PC-9 (cell line): ENCODE results near the gene PTPRT. TPM values are rescaled to one million over a fixed set of nuclear protein-coding genes. Genes with fewer than 3 reads are reported as not detected.

Experiments used
- BruUV-seq: library from RNA; stranded (reverse); fragments of 400-500 nt; replicated peaks from 2 replicates; lab custom pipeline; 2021; lab: Mats Ljungman, UMichigan
- CTCF ChIA-PET: fragments of 300-600 bp; sonication (Branson Sonifier 250); formaldehyde crosslinking; loops from one replicate; lab custom pipeline; 2022; ENCODE audit warnings: antibody characterized with exemption; lab: Charles Lee
- POLR2A ChIA-PET: fragments of 300-600 bp; sonication (Branson Sonifier 250); formaldehyde crosslinking; loops from one replicate; lab custom pipeline; 2022; ENCODE audit warnings: antibody characterized with exemption; ENCODE audit not compliant: unreplicated experiment; lab: Charles Lee
- DNase-seq, 2 experiments: peaks; one replicate each; pipeline versions ENCODE4 v3.0.0 to v3.0.0-alpha.2; 2015 to 2022; ENCODE audit warnings: mixed read lengths in 1 of 2
- H2AFZ ChIP-seq: fragments of 200-600 bp; sonication (generic); 2 replicates; pipeline ENCODE4 v1.8.1; 2017; ENCODE audit warnings: antibody characterized with exemption
- H3F3A ChIP-seq: fragments of 200-600 bp; sonication (generic); 2 replicates; pipeline ENCODE4 v1.8.1; 2017; ENCODE audit warnings: antibody characterized with exemption, mild to moderate bottlenecking, low read depth; ENCODE audit not compliant: insufficient read depth
- H3K27ac ChIP-seq: fragments of 200-600 bp; sonication (generic); 2 replicates; pipeline ENCODE4 v1.6.1; 2016; ENCODE audit warnings: mixed run types
- H3K27me3 ChIP-seq: fragments of 200-600 bp; sonication (generic); 2 replicates; pipeline ENCODE4 v1.6.1; 2016; ENCODE audit warnings: low read depth, mixed run types; ENCODE audit not compliant: insufficient read depth
- H3K36me3 ChIP-seq: fragments of 200-600 bp; sonication (generic); 2 replicates; pipeline ENCODE4 v1.6.1; 2016; ENCODE audit warnings: low read depth, mixed run types
- H3K4me1 ChIP-seq: fragments of 200-600 bp; sonication (generic); replicated peaks from 2 replicates; pipeline ENCODE4 v1.6.1; 2016; ENCODE audit warnings: mixed run types; ENCODE audit not compliant: insufficient read depth
- H3K4me2 ChIP-seq: fragments of 200-600 bp; sonication (generic); 2 replicates; pipeline ENCODE4 v1.6.1; 2017; ENCODE audit warnings: mixed run types
- H3K4me3 ChIP-seq: fragments of 200-600 bp; sonication (generic); 2 replicates; pipeline ENCODE4 v1.6.1; 2016; ENCODE audit warnings: mixed run types
- H3K79me2 ChIP-seq: fragments of 200-600 bp; sonication (generic); 2 replicates; pipeline ENCODE4 v1.6.1; 2017; ENCODE audit warnings: low read depth, mixed run types
- H3K9me2 ChIP-seq: fragments of 200-600 bp; sonication (generic); 2 replicates; pipeline ENCODE4 v1.8.1; 2017; ENCODE audit warnings: mild to moderate bottlenecking; ENCODE audit not compliant: insufficient read depth
- H3K9me3 ChIP-seq: fragments of 200-600 bp; sonication (generic); 2 replicates; pipeline ENCODE4 v1.8.1; 2016; ENCODE audit warnings: low read depth; ENCODE audit not compliant: insufficient read depth
- H4K20me1 ChIP-seq: fragments of 200-600 bp; sonication (generic); 2 replicates; pipeline ENCODE4 v1.8.1; 2017; ENCODE audit not compliant: insufficient read depth
- EZH2 ChIP-seq: fragments of 200-600 bp; sonication (generic); IDR thresholded peaks from 2 replicates; pipeline ENCODE4 v1.8.0; 2017; ENCODE audit warnings: antibody characterized with exemption, low read depth
- intact Hi-C: fragments of 100-400 bp; cut with micrococcal nuclease; formaldehyde crosslinking; loops from one replicate; pipeline ENCODE4 v1.10.0; 2022; ENCODE audit not compliant: unreplicated experiment
- total RNA-seq: library from RNA; stranded (reverse); gene quantifications from 2 replicates; pipeline ENCODE4 v1.2.3, GENCODE V29; 2021
- TF ChIP-seq, protein P1 (sequence below): fragments of 200-600 bp; sonication (generic); conservative IDR thresholded peaks from 2 replicates; pipeline ENCODE4 v1.6.1; 2017; ENCODE audit warnings: mixed run types, antibody characterized with exemption, mild to moderate bottlenecking, moderate library complexity

The PTPRT gene
- total RNA-seq, 1 experiment from 2014 or later = not detected

DNA sequence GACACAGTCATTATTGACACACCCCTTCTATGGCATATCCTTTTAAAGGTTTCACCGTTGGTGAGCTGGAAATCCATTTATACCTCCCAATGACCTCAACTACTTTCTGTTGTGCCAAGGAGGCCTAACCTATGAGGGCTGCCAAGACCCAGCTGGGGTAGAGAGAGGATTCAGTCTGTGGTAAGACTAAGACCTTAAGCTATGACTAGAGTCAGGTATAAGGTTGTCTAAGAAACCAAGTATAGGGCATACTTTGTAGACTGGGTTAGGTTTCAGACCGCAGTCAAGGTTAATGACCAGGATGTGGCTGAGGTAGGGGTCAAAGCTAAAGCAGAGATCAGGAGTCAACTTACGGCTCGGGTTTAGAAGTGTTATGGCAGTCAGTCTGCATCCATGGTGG is 930.3 kb downstream of the PTPRT start:
- H3K4me3 ChIP-seq = no peak overlapping the region
- no peaks in the 10 kb centered on the region for H3K36me3 ChIP-seq
- H4K20me1 ChIP-seq = no peaks in the 10 kb centered on the region
- no peak overlapping the region for H3K4me2 ChIP-seq
- no peaks in the 10 kb centered on the region for H3K9me3 ChIP-seq
- H3K27ac ChIP-seq = no peak overlapping the region
- H3K4me1 ChIP-seq = no peaks in the 10 kb centered on the region
- no TSS peak for BruUV-seq
- DNase-seq = no peak
- CTCF ChIA-PET = no interaction called here
- 0 out of 2 replicates have a peak, but pooled peaks cover 12% of the 10 kb centered on the region for H3K27me3 ChIP-seq
- no peaks in the 10 kb centered on the region for H3F3A ChIP-seq
- TF ChIP-seq EZH2 = no peak
- TF ChIP-seq, protein P1, sequence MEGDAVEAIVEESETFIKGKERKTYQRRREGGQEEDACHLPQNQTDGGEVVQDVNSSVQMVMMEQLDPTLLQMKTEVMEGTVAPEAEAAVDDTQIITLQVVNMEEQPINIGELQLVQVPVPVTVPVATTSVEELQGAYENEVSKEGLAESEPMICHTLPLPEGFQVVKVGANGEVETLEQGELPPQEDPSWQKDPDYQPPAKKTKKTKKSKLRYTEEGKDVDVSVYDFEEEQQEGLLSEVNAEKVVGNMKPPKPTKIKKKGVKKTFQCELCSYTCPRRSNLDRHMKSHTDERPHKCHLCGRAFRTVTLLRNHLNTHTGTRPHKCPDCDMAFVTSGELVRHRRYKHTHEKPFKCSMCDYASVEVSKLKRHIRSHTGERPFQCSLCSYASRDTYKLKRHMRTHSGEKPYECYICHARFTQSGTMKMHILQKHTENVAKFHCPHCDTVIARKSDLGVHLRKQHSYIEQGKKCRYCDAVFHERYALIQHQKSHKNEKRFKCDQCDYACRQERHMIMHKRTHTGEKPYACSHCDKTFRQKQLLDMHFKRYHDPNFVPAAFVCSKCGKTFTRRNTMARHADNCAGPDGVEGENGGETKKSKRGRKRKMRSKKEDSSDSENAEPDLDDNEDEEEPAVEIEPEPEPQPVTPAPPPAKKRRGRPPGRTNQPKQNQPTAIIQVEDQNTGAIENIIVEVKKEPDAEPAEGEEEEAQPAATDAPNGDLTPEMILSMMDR = no peak
- POLR2A ChIA-PET = no interaction called here
- H3K9me2 ChIP-seq = no peaks in the 10 kb centered on the region
- H3K79me2 ChIP-seq = no peaks in the 10 kb centered on the region
- no peak overlapping the region for H2AFZ ChIP-seq
- intact Hi-C loops = no loop called here

DNA sequence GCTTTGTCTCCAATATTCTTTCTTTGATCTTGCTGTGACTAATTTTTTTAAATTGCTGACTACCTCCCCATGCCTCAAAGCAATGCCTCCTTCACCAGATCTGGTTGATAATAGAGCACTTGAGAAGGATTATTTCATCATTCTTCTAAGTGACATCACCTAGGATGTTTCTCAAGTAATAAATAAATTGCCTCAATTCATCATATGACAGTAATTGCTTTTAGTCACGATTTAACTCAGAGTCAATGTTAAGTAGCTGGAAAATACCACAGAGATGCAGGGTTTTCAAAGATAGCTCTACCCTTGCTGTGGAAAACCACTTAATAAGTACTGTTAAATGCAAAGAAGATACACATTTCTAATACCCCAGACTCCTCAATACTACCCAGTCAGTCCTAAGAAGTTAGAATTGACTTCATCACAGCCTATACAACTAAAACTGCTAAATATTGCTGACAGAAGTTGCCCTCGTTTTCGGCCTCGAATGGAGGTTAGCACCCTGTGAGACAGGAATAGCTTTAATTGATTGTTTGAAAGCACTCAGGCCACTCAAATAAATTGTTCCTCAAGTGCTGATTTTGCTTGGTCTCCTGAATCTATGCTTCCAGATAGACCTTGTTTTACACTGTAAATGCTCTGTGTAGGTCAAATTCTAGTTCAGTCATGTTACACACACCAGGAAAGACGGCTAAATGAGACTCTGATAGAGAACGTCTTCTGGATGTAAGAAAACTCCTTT is 931.0 kb downstream of the PTPRT start:
- Histone ChIP-seq H3K9me2 (no peaks in the 10 kb centered on the region), H3K4me2 (no peak overlapping the region), H3K27ac (no peak overlapping the region), H4K20me1 (no peaks in the 10 kb centered on the region), H2AFZ (no peak overlapping the region), H3K79me2 (no peaks in the 10 kb centered on the region), H3K9me3 (no peaks in the 10 kb centered on the region), H3K4me3 (no peak overlapping the region), H3K4me1 (no peaks in the 10 kb centered on the region), H3F3A (no peaks in the 10 kb centered on the region), H3K27me3 (0 out of 2 replicates have a peak, but pooled peaks cover 12% of the 10 kb centered on the region), H3K36me3 (no peaks in the 10 kb centered on the region)
- ChIA-PET CTCF (no interaction called here), POLR2A (no interaction called here)
- BruUV-seq = no TSS peak
- intact Hi-C loops = no loop called here
- TF ChIP-seq EZH2 = no peak
- TF ChIP-seq, protein P1 = no peak
- no peak for DNase-seq

DNA sequence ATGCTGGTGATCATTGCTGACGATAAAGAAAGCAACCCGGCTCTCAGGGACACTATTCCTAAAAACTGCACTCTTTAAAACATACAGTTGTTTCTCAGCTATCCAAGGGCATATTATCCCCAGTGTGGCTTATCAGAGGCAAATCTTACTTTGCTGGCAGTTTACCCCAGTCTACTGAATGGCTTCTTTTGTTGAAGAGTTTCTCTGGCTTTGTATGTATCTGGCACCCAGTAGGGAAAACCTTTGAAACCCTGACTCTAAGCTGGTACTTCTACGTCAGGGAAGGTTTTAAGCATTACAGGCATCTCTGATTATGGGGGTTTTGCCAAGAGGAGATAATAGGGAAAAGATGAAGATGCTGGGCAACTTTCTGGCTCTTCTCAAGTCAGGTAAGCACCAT is 933.9 kb downstream of the PTPRT start:
- intact Hi-C loops = no loop called here
- H4K20me1 ChIP-seq = no peaks in the 10 kb centered on the region
- H3K79me2 ChIP-seq = no peaks in the 10 kb centered on the region
- POLR2A ChIA-PET = no interaction called here
- H3K4me1 ChIP-seq = no peaks in the 10 kb centered on the region
- BruUV-seq = no TSS peak
- no peak overlapping the region for H3K27ac ChIP-seq
- CTCF ChIA-PET = no interaction called here
- no peak overlapping the region for H3K4me3 ChIP-seq
- H2AFZ ChIP-seq = no peak overlapping the region
- TF ChIP-seq EZH2 = no peak
- TF ChIP-seq, protein P1 = no peak
- H3K36me3 ChIP-seq = no peaks in the 10 kb centered on the region
- DNase-seq = no peak
- no peaks in the 10 kb centered on the region for H3K27me3 ChIP-seq
- H3F3A ChIP-seq = no peaks in the 10 kb centered on the region
- H3K9me3 ChIP-seq = no peaks in the 10 kb centered on the region
- H3K4me2 ChIP-seq = no peak overlapping the region
- no peaks in the 10 kb centered on the region for H3K9me2 ChIP-seq
